EH (cell line): Measurements from ENCODE around the gene CLN5.
"Not testable (repeated sequence)": the region's sequence is repeated elsewhere in the genome, so short reads cannot be mapped to it uniquely, and the experiment has no call there.

Source experiments
- DNase-seq: peaks from one replicate; pipeline ENCODE4 v3.0.0-alpha.2; 2015; ENCODE audit warnings: low read depth

CLN5 gene

GRCh38 chr13:76975863-76976262, 16.0 kb upstream of the CLN5 start:
- no peak for DNase-seq

GRCh38 chr13:76976490-76976889, 15.4 kb upstream of the CLN5 start:
- DNase-seq, result peak; percentile 79

- peak; percentile 4 for DNase-seq
Measured at GRCh38 chr13:76976929-76977328, 15.0 kb upstream of the CLN5 start.

- DNase-seq, result peak; percentile 53
Measured at GRCh38 chr13:76980075-76980718, 11.7 kb upstream of the CLN5 start.

- DNase-seq, result no peak
Measured at GRCh38 chr13:76982061-76982460, 9.8 kb upstream of the CLN5 start.

GRCh38 chr13:76983676-76984075, 8.2 kb upstream of the CLN5 start:
- DNase-seq, result no peak

GRCh38 chr13:76991432-76991795, 467 bp upstream of the CLN5 start:
- DNase-seq, result peak; percentile 9

GRCh38 chr13:76992548-76993001, 694 bp downstream of the CLN5 start:
- peak; percentile 31 for DNase-seq

GRCh38 chr13:76993021-76993420, 1.1 kb downstream of the CLN5 start:
- peak; percentile 32 for DNase-seq

- no peak for DNase-seq
Measured at GRCh38 chr13:76993473-76993872, 1.6 kb downstream of the CLN5 start.

GRCh38 chr13:76994281-76994680, 2.4 kb downstream of the CLN5 start:
- DNase-seq, result no peak

GRCh38 chr13:77000475-77000874, 8.6 kb downstream of the CLN5 start:
- DNase-seq, result peak; percentile 57

GRCh38 chr13:77001540-77001939, 9.7 kb downstream of the CLN5 start:
- no peak for DNase-seq

GRCh38 chr13:77001963-77002587, 10.2 kb downstream of the CLN5 start:
- no peak for DNase-seq

GRCh38 chr13:77002590-77003190, 10.8 kb downstream of the CLN5 start:
- DNase-seq, result peak; percentile 44

- not testable (repeated sequence) for DNase-seq
Measured at GRCh38 chr13:77008337-77008736, 16.5 kb downstream of the CLN5 start.

GRCh38 chr13:77009011-77009410, 17.1 kb downstream of the CLN5 start:
- DNase-seq, result no peak

GRCh38 chr13:77009719-77010118, 17.8 kb downstream of the CLN5 start:
- not testable (repeated sequence) for DNase-seq

GRCh38 chr13:77013853-77014542, 22.1 kb downstream of the CLN5 start:
- DNase-seq, result no peak

GRCh38 chr13:77014906-77015685, 23.2 kb downstream of the CLN5 start:
- no peak for DNase-seq

GRCh38 chr13:77016251-77016812, 24.5 kb downstream of the CLN5 start:
- DNase-seq, result no peak
